GM21390 (cell line): ENCODE results near the gene CDADC1.
A peak's percentile ranks its signal among the peaks of the same experiment; 100 is the strongest.

Experiments
- ATAC-seq: cut with Tn5 transposase; IDR thresholded peaks from one replicate; pipeline ENCODE4 v1.9.1; 2021; ENCODE audit not compliant: unreplicated experiment

The CDADC1 gene

DNA sequence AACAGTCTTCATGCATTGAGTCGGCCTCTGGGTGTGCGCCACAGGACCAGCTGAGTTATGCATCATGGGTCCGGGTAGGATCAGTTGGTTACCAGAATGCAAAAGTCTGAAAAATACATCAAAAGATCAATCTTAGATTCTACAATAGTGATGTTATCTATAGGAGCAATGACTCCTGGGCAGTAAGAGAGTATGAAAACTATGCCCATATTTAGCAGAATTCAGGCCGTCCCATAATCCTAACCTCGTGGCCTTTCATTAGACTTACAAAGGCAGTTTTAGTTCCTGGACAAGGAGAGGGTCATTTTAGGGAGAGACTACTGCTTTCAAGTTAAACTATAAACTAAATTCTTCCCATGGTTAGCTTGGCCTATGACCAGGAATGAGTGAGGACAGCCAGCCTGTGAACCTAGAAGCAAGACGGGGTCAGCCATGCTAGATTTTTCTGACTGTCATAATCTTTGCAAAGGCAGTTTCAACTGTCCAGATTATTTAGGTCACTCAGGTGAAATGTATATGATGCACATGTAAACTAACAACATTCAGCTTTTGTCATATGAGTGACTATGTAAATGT lies 11.8 kb upstream of the CDADC1 start:
- ATAC-seq, result no peak

DNA sequence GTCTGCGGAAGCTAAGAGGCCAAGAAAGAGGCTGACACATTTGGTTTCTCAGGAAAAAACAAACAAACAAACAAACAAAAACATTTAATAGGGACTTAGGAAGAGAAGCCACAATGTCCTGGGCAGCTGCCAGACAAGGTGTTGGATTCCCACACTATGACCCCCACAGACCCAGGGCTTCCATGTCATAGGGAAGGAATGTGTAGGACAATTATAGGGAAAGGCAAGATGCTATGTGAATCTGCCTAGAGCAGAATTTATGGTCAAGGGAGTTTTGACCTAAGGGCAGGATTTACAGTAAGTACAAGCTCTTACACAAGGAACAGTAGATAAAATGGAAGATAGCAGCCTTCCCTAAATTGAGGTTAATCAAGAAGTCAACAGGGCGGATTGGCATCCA lies 9.1 kb upstream of the CDADC1 start:
- ATAC-seq, result no peak

DNA sequence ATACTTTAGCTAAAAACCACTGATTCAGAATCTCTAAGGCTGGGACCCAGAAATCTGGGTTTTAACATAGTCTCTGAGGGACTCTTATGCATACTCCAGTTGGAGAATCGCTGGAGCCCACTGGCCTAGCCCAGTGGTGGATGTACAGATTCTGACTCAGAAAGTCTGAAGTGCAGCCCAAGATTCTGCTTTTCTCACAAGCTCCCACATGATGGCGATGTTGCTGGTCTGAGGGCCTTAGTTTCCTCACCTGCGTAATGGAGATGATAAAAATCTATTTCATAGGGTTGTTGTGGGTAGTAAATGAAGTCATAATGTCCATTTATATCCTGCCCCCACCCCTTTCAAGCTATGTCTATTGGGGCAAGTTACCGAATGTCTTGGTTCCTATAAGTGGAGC lies 7.7 kb upstream of the CDADC1 start:
- ATAC-seq, result no peak

DNA sequence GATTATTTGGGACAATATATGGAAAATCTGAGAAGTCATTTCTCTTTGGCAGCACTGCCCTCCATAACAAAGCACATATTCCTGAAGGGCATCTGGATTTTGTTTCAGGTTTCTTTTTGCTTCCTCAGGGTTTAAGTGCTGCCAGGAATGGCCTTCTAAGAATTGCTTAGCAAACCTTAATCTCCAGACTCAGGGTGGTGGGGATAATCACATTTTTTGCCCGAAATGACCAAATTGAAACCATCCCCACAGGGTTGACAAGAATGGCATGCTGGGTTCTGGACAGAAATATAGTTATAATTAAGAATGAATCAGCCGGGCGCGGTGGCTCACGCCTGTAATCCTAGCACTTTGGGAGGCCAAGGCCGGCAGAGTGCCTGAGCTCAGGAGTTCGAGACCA lies 6.4 kb upstream of the CDADC1 start:
- ATAC-seq, result no peak

DNA sequence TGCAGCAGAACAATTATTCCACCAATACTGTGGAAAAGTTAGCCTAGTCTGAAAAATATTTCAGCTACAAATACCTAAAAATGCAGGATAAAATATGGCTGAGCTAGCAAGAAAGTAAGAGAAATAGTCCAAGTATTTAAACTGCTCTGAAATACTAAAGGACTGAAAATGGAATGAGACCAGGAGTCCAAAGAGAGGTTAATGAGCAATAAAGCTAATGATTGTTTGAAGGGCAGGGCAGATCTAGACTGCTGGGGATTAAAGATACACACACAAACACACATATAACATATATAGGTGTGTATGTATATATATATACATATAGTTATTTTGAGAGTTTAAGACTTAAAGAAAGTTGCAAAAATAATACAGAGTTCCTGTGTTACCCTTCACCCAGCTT lies 2.6 kb upstream of the CDADC1 start:
- no peak for ATAC-seq

DNA sequence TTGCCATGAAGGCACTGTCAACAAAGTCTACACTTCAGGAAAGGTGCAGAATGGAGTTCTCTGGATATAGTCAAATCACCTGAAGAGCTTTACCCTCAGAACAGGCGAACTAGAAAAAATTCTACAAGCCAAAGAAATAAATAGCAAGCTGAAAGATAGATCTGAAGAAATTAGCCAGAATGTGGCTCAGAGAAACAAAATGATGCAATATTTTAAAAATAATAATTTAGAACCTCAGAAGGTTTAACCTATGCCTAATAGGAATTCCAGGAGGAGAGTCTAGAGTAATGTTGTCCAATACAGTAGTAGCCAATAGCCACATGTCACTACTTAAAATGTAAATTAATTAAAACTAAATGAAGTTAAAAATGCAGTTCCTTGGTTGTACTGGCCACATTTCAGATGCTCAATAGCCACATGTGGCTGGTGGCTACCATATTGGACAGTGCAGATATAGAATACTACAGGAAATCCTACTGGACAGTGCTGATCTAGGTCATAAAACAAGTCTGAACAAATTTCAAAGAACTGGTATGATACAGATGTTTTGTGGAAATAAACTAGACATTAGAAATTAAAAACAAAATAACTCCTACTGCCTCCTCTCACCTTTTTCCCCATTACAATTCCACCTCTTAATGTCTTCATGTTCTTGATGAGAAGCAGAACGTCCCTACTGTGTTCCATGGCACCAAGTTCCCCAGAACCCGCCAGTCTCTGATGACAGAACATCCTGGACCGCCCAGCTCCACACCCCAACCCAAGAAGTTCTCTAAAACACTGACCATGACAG lies 679 bp upstream of the CDADC1 start:
- ATAC-seq, result peak; percentile 37

DNA sequence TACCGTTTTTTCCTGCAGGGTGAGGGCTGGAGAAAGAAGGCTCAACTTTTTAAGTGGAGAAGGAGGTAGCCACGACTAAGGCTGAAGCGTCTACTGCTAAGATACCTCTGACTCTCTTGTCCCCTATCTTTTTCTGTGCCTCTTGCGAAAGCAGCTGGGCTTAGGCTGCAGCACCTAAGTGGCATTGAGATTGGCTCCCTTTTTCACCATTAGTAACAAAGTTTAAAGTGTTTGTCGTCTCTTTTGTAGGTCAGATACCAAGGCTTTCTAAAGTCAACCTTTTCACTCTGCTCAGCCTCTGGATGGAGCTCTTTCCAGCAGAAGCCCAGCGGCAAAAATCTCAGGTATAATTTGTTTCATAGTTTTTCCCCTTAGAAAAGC lies 887 bp downstream of the CDADC1 start:
- peak; percentile 5 for ATAC-seq

DNA sequence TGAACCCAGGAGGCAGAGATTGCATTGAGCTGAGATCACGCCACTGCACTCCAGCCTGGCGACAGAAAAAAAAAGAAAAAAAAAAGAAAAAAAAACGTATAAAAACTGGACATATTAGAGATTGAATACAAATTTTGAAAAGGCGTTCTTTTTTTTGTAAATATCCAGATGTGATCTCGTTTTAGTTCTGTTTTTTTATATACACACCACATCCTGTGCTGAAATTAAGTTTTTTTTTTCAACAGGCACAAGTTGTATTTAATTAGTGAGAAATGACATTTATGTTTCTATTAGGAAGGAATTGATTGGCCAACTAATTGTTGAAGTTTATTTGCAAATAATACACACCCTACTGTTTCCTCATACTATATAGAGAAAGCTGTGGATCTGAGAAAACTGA lies 3.6 kb downstream of the CDADC1 start:
- no peak for ATAC-seq

DNA sequence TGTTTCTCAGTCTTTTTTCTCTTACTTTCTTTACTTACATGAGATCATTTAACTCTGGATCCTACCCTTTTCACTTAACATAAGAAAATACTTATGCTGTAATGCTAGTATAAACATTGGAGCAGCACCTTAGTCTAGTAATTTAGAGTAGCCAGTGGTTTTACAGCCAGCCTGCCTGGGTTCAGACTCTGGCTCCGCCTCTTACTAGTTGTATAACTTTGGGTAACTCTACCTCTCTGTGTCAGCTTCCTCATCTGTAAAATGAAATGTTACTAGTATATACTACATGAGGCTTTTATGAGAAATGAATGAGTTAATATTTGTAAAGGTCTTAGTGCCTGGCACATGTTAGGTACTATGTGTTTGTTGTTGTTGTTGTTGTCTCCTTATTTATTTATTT lies 5.6 kb downstream of the CDADC1 start:
- no peak for ATAC-seq

DNA sequence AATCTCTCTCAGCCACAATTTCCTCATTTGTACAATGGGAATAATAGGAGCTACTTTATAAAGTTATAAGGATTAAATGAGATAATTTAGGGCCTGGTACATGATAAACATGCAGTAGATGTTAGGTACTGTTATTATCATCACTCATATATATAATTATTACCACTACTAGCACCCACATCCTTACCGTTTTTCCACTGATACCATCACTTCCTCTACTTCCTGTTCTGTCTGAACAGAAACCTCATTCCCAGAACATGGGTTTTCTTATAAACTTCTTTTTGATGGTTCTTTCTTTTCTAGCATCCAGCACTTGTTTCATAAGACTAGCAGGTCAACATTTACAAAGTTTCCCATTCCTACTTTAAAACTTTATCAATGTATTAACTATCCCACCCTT lies 6.3 kb downstream of the CDADC1 start:
- no peak for ATAC-seq

DNA sequence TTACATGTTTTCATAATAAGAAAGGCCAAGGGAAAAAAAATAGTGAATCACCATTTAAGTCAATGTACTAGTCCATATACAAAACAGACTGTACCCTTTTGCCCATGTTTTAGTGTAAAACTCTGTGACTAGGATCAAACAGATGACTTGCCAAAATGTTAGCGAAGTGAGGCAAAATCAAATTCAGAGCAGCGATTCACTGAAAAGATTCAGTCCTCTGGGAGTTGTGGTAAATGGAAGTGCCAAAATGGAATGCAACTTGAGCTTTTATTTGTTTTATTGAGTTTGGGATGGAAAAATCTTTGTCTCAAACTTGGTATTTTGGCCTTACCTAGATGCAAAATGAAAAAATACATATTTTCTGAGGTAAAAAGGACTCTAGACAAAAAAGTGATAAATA lies 9.1 kb downstream of the CDADC1 start:
- no peak for ATAC-seq

DNA sequence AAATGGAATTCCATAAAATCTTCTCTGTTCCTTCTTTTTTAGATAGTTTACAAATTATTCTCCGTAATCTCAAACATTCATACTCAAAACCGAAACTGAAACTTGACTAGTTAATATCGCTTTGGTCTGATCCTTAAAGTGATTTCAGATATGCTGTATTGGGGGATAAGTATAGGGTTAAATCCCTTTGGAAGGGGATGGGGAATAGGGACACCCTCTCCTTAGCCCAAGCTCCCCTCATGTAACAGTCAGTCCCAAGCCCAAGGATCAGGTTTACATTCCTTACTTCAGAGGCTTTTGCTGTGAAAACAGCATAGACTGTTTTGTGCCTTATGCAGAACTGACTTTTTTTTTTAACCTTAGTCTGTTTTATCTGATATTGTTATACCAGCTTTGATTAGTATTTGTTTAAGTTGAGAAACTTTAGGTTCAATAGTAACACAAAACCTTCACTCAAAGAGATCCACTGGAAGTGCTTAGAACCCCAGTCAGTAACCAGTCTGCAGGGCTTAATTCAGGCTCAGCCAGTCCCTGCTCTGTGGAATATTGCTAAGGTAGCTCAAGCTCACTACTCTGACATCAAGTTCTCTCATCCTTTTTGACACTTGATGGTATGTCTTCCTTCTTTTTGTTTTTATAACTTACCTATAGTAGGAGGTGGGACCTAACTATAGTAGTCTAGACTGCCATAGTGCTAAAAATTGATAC lies 10.5 kb downstream of the CDADC1 start:
- no peak for ATAC-seq

DNA sequence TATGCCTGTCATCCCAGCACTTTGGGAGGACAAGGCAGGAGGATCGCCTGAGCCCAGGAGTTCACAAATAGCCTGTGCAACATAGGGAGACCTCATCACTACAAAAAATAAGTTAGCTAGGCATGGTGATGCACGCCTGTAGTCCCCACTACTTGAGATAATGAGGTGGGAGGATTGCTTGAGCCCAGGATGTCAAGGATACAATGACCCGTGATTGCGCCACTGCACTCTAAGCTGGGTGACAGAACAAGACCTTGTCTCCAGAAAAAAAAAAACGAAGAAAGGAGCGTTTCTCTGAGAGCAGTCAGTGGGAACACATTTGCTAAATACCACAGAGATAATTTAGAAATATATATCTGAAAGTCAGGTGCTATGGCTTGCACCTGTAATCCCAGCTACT lies 11.9 kb downstream of the CDADC1 start:
- no peak for ATAC-seq

DNA sequence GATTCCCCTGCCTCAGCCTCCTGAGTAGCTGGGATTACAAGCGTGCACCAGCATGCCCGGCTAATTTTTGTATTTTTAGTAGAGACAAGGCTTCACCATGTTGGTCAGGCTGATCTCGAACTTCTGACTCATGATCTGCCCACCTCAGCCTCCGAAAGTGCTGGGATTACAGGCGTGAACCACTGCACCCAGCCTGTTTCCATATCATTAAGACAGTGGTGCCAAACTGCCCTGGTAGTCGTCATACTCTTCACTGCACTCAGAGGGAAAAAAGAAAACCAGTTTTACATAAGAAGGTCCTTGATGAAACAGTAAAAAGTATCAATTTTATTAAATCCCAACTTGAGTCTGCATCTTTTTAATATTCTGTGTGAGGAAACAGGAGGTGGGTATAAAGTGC lies 14.9 kb downstream of the CDADC1 start:
- no peak for ATAC-seq

DNA sequence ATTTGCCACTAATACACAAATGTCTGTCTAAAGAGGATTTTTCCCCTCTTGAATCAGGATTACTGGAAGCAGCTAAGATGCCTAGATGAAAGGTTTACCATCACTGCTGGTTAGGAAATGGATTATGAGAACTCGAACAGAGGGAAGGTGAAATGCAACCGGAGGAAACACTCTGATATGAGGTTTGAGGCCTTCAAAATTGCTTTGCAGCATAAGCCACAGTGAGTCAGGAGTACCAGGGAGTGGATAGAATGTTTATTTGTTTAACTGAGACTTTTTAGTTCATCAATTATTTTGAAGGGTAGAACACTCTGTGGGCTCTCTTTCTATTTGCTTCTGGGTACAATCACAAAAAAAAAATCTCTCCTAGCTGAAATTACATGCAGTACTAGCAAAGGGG lies 18.1 kb downstream of the CDADC1 start:
- ATAC-seq, result no peak

DNA sequence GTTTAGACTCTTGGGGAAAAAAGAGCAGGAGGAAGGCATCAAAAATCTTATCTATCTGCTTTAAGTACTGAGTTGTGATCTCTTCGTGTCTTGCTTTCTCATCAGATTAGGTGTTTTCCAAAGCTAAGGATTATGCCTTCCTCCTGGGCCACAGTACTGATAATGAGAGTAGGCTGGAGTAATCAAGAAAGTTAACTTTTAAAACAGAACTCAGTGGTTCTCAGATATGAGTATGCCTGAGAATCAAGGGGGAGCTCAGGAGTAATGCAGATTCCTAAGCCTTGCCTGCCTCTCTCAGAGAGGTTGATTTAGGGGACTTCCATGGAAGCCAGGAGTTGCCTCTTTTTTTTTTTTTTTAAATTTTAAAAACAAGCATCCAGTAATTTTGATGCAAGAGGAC lies 23.5 kb downstream of the CDADC1 start:
- no peak for ATAC-seq

DNA sequence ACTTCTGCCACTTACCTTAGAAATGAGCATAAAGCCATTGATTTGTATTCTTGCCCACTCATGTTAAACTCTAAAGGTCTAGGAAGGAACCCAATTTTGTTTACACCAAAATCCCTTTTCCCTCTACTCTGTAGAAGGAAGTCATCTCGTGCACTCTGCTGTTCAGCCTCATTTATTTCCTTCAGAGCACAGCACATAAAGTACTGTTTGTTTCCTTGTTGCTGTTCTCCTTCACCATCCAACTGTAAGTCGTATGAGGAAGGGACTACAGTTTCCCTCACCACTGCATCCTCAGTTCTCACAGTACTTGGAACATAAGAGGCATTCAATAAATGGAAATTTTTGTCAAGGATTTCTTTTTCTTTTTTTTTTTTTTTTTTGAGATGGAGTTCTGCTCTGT lies 24.6 kb downstream of the CDADC1 start:
- ATAC-seq, result no peak

DNA sequence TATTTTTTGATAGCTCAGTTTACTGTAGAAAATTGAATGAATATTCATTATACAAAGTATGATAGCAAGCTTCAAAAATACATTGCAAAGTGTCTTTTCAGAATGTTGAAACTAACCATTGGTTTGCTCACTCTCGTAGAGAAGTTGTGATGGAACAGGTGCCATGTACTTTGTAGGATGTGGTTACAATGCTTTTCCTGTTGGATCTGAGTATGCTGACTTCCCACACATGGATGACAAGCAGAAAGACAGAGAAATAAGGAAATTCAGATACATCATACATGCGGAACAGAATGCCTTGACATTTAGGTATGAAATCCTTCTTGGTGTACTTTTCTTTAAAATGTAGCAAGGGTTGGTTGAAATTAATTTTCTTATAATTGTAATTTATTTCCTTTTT lies 30.5 kb downstream of the CDADC1 start:
- no peak for ATAC-seq

DNA sequence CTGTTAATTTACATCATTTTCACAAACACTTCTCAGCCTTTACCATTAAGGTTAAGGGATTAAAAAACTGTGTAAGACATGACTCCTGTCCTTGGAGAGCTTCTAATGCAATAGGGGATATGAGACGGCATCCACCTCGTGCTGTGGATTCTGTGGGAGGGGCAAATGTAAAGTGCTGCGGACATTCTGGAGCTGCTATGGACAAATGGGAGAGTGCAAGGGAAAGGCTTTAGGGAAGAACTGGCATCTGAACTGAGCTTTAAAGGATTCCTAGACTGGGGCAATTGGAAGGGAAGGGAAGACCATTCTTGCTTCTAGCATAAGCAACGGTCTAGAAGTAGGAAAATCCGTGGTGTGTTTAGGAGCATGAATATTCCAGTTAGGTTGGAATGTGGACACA lies 31.4 kb downstream of the CDADC1 start:
- ATAC-seq, result no peak

DNA sequence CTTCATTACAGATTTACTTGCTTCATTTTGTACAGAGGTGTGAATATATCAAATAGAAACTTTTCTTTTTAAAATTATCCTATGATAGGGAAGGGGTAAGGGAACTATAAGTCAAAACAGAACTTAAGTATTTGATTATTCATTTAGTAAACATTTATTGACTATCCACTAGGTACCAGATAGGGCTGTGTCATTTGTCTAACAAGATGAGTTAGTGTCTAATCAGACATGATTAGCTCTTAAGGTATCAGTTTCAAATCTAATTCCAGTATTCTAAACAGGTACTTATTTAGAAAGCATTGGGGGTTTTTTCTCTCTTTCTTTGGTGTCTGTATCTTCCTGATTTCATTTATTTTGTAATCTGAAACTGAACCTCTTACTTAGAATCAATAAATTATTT lies 32.2 kb downstream of the CDADC1 start:
- ATAC-seq, result no peak

DNA sequence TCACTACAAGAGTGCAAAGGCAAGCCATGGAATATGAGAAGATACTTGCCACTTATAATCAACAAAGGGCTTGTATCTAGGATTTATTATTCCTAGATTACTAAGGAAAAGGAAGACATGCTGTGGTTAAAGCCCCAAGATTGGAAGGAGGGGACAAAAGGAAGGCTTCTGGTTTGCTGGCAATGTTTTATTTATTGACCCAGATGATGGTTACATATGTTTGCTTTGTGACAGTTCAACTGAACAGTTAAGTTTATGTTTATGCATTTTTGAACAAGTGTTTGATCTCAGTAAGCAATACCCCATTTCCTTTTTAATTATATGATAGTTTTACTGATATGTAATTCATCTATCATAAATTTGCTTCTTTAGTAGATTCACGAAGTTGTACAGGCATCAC lies 40.3 kb downstream of the CDADC1 start:
- ATAC-seq, result no peak

DNA sequence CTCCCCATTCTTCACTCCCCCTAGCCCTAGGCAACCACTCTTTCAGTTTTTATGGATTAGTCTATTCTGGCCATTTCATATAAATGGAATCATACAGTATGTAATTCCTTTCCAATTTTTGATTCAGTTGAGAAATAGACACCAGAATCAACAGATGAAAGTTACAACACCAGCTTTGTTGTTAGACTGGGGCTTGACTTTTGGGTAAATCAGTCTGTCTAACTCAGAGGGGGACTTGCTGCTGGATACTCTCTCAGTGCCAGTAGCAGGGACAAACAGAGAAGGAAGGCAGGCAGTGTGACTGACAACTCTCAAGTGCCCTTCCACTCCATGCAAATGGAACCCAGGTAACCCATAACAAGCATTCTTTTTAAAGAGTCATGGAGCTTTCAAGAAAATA lies 40.7 kb downstream of the CDADC1 start:
- no peak for ATAC-seq
